GM18499 (cell line): ENCODE data around the gene RAB27B.
"Not testable (repeated sequence)": the region's sequence is repeated elsewhere in the genome, so short reads cannot be mapped to it uniquely, and the experiment has no call there.

ENCODE experiments used
- ATAC-seq: cut with Tn5 transposase; IDR thresholded peaks from one replicate; pipeline ENCODE4 v1.9.1; 2021; ENCODE audit warnings: moderate number of reproducible peaks; ENCODE audit not compliant: insufficient read depth, unreplicated experiment

Gene RAB27B

GRCh38 chr18:54813977-54814565, 14.2 kb upstream of the RAB27B start:
- no peak for ATAC-seq

- no peak for ATAC-seq
These were observed 13.2 kb upstream of the RAB27B start for GRCh38 chr18:54815086-54815485.

GRCh38 chr18:54820785-54821275, 7.4 kb upstream of the RAB27B start:
- not testable (repeated sequence) for ATAC-seq

- ATAC-seq = no peak
These were observed 5.1 kb upstream of the RAB27B start for GRCh38 chr18:54822872-54823845.

GRCh38 chr18:54824761-54825160, 3.5 kb upstream of the RAB27B start:
- ATAC-seq = no peak

- no peak for ATAC-seq
These were observed 2.5 kb upstream of the RAB27B start for GRCh38 chr18:54825601-54826344.

GRCh38 chr18:54828986-54829385, 709 bp downstream of the RAB27B start:
- no peak for ATAC-seq

- ATAC-seq = no peak
These were observed 1.6 kb downstream of the RAB27B start for GRCh38 chr18:54829856-54830255.

- ATAC-seq = no peak
These were observed 2.0 kb downstream of the RAB27B start for GRCh38 chr18:54830260-54830659.

GRCh38 chr18:54830866-54831265, 2.6 kb downstream of the RAB27B start:
- no peak for ATAC-seq

- ATAC-seq = no peak
These were observed 7.7 kb downstream of the RAB27B start for GRCh38 chr18:54835944-54836343.

- ATAC-seq = no peak
These were observed 15.0 kb downstream of the RAB27B start for GRCh38 chr18:54843314-54843713.

GRCh38 chr18:54845787-54846186, 17.5 kb downstream of the RAB27B start:
- no peak for ATAC-seq

- no peak for ATAC-seq
These were observed 19.8 kb downstream of the RAB27B start for GRCh38 chr18:54848121-54848520.

GRCh38 chr18:54849683-54850082, 21.4 kb downstream of the RAB27B start:
- no peak for ATAC-seq

GRCh38 chr18:54850598-54850997, 22.3 kb downstream of the RAB27B start:
- no peak for ATAC-seq

- ATAC-seq = no peak
These were observed 24.8 kb downstream of the RAB27B start for GRCh38 chr18:54852780-54853675.

- ATAC-seq = not testable (repeated sequence)
These were observed 26.8 kb downstream of the RAB27B start for GRCh38 chr18:54855050-54855449.

- ATAC-seq = no peak
These were observed 27.9 kb downstream of the RAB27B start for GRCh38 chr18:54856105-54856646.
